A673 (cell line): ENCODE measurements around the gene KCNJ4.

Source experiments
- EZH2 ChIP-seq: fragments of 200-600 bp; sonication (generic); IDR thresholded peaks from 2 replicates; pipeline ENCODE4 v1.6.1; 2017; ENCODE audit warnings: borderline replicate concordance, low read depth, mild to moderate bottlenecking, mixed read lengths, antibody characterized with exemption, low read length; ENCODE audit not compliant: poor library complexity, severe bottlenecking
- TF ChIP-seq, protein P1 (sequence below): fragments of 300-800, 200-600 bp; sonication (generic); conservative IDR thresholded peaks from 2 replicates; pipeline ENCODE4 v1.5.1; 2017; ENCODE audit warnings: low read depth, mild to moderate bottlenecking, antibody characterized with exemption, low read length, moderate library complexity, mixed read lengths

DNA sequence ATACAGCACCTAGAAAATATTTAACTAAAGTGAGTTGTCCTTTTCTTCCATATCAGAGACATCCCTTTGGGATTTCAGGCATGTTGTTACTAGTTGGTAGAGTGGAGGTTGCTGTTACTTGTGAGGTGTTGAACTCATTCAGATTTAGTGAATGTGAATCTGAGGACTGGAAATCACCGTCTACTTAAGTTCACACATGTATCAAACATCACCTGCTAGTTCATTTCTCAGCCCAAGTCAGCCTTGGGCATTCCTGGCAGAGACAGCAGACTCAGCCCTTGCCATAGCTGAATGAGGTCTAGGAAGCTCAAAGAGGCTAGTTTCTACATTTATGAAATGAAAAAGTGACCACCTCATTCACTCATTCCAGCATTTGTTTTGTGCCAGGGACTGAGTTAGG, 22.6 kb upstream of the KCNJ4 start:
- TF ChIP-seq, protein P1, sequence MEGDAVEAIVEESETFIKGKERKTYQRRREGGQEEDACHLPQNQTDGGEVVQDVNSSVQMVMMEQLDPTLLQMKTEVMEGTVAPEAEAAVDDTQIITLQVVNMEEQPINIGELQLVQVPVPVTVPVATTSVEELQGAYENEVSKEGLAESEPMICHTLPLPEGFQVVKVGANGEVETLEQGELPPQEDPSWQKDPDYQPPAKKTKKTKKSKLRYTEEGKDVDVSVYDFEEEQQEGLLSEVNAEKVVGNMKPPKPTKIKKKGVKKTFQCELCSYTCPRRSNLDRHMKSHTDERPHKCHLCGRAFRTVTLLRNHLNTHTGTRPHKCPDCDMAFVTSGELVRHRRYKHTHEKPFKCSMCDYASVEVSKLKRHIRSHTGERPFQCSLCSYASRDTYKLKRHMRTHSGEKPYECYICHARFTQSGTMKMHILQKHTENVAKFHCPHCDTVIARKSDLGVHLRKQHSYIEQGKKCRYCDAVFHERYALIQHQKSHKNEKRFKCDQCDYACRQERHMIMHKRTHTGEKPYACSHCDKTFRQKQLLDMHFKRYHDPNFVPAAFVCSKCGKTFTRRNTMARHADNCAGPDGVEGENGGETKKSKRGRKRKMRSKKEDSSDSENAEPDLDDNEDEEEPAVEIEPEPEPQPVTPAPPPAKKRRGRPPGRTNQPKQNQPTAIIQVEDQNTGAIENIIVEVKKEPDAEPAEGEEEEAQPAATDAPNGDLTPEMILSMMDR, result no peak
- no peak for TF ChIP-seq EZH2
